ENCODE results near the gene EXOC3L4.

DNA sequence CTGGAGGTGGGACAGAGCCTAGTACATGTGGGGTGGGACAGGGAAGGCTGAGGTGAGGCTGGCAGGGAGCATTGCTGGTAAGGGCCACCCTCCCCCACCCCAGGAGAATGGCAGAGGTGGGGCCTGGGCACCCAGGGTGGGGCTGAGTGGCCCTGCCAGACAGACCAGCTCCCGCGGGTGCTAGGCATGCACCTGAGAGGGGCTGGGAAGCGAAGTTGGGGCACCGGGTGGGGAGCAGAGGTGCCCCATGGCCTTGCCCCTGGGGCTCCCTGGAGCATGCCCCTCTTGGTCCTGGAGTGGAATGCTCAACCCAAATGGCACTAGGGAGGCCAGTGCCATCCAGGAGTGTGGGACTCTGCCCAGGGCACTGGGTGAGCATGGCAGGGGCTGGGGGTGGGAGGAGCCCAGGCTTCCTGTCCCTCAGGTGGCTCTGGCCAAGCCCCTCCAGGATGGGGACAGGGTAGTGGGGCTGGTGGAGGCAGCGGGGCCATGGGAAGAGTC, 30.0 kb downstream of the EXOC3L4 start:
- TF ChIP-seq CTCF (IDR thresholded peaks at IDR 0.05; ENCODE audit: insufficient read depth, low read length) (no peak), POLR2AphosphoS5 (IDR thresholded peaks at IDR 0.05; ENCODE audit: low read depth) (no peak), REST (IDR thresholded peaks at IDR 0.05; ENCODE audit: insufficient replicate concordance, low read depth) (no peak), SPI1 (IDR thresholded peaks at IDR 0.05; ENCODE audit: borderline replicate concordance, low read depth) (no peak)

Measured in HL-60 (cell line).